ENCODE results near the gene C3orf18.

GRCh38 chr3:50550079-50550736 lies 17.3 kb downstream of the C3orf18 start:
- TF ChIP-seq ARNT (IDR thresholded peaks at IDR 0.05) = no peak
- no peak for TF ChIP-seq FOXM1 (IDR thresholded peaks at IDR 0.05; ENCODE audit: borderline replicate concordance)
- TF ChIP-seq FOXK2 (IDR thresholded peaks at IDR 0.05) = no peak
- no peak for TF ChIP-seq SP1 (IDR thresholded peaks at IDR 0.05)
- no peak for TF ChIP-seq ZNF384 (IDR thresholded peaks at IDR 0.05)
- no peak for TF ChIP-seq HDGF (IDR thresholded peaks at IDR 0.05; ENCODE audit: borderline replicate concordance)
